Measurements from ENCODE around the gene C5. TPM values are rescaled to one million over a fixed set of nuclear protein-coding genes. Genes with fewer than 3 reads are reported as not detected.

C5 gene
- total and polyA plus RNA-seq, 2 donors from 2014 or later: 3.5 to 4.6 TPM

GRCh38 chr9:121088576-121088975 is 38.5 kb upstream of the C5 start:
- no peak for TF ChIP-seq CTCF (IDR thresholded peaks at IDR 0.05; ENCODE audit: borderline replicate concordance, extremely low read depth, insufficient read depth)
- Histone ChIP-seq H3K9me3 (ENCODE audit: control insufficient read depth in 2 of 3, insufficient read depth in 1 of 3, low read length in 3 of 3) (no peaks in the 10 kb centered on the region), H3K36me3 (ENCODE audit: control insufficient read depth in 2 of 3, insufficient read depth in 3 of 3, low read length in 3 of 3) (no peaks in the 10 kb centered on the region), H3K4me1 (ENCODE audit: control insufficient read depth in 2 of 3, insufficient read depth in 2 of 3, low read depth in 1 of 3, low read length in 3 of 3) (no peaks in the 10 kb centered on the region), H3K27ac (ENCODE audit: low read depth in 2 of 2, low read length in 2 of 2) (no peak overlapping the region), H3K27me3 (ENCODE audit: control insufficient read depth, insufficient read depth, low read length) (no peaks in the 10 kb centered on the region), H3K9ac (ENCODE audit: low read length in 3 of 3) (no peak overlapping the region), H3K4me3 (ENCODE audit: low read length in 3 of 3) (no peak overlapping the region)
- DNase-seq (no peak), FAIRE-seq (no peak)
- intact Hi-C loops (cut with DNase I): no loop called here

GRCh38 chr9:121085661-121086060 is 35.6 kb upstream of the C5 start:
- intact Hi-C loops (cut with DNase I): no loop called here
- Histone ChIP-seq H3K27ac (ENCODE audit: low read depth in 2 of 2, low read length in 2 of 2) (no peak overlapping the region), H3K4me1 (ENCODE audit: control insufficient read depth in 2 of 3, insufficient read depth in 2 of 3, low read depth in 1 of 3, low read length in 3 of 3) (no peaks in the 10 kb centered on the region), H3K36me3 (ENCODE audit: control insufficient read depth in 2 of 3, insufficient read depth in 3 of 3, low read length in 3 of 3) (peaks cover 0 to 3% (median 2%) of the 10 kb centered on the region in 3 donors), H3K9me3 (ENCODE audit: control insufficient read depth in 2 of 3, insufficient read depth in 1 of 3, low read length in 3 of 3) (no peaks in the 10 kb centered on the region), H3K9ac (ENCODE audit: low read length in 3 of 3) (no peak overlapping the region), H3K4me3 (ENCODE audit: low read length in 3 of 3) (no peak overlapping the region), H3K27me3 (ENCODE audit: control insufficient read depth, insufficient read depth, low read length) (no peaks in the 10 kb centered on the region)
- no peak for DNase-seq
- no peak for TF ChIP-seq CTCF (IDR thresholded peaks at IDR 0.05; ENCODE audit: borderline replicate concordance, extremely low read depth, insufficient read depth)
- no peak for FAIRE-seq

- no peak for DNase-seq
- FAIRE-seq: no peak
- H3K27ac ChIP-seq (ENCODE audit: low read depth in 2 of 2, low read length in 2 of 2): no peak overlapping the region
- H3K36me3 ChIP-seq (ENCODE audit: control insufficient read depth in 2 of 3, insufficient read depth in 3 of 3, low read length in 3 of 3): peaks cover 0 to 3% (median 2%) of the 10 kb centered on the region in 3 donors
- no peak overlapping the region for H3K9ac ChIP-seq (ENCODE audit: low read length in 3 of 3)
- H3K9me3 ChIP-seq (ENCODE audit: control insufficient read depth in 2 of 3, insufficient read depth in 1 of 3, low read length in 3 of 3): no peaks in the 10 kb centered on the region
- intact Hi-C loops (cut with DNase I): no loop called here
- no peak for TF ChIP-seq CTCF (IDR thresholded peaks at IDR 0.05; ENCODE audit: borderline replicate concordance, extremely low read depth, insufficient read depth)
- no peaks in the 10 kb centered on the region for H3K27me3 ChIP-seq (ENCODE audit: control insufficient read depth, insufficient read depth, low read length)
- H3K4me1 ChIP-seq (ENCODE audit: control insufficient read depth in 2 of 3, insufficient read depth in 2 of 3, low read depth in 1 of 3, low read length in 3 of 3): no peaks in the 10 kb centered on the region
- H3K4me3 ChIP-seq (ENCODE audit: low read length in 3 of 3): no peak overlapping the region
Measured at GRCh38 chr9:121082075-121082474, 32.0 kb upstream of the C5 start.

All from kidney (tissue), 14 donors.